GM12891 (cell line): ENCODE data around the gene DNAH7.

Experiments used
- PAX5 ChIP-seq: IDR thresholded peaks from 2 replicates; pipeline ENCODE4 v1.6.1; 2011; ENCODE audit warnings: low read length, moderate library complexity, mild to moderate bottlenecking; ENCODE audit not compliant: insufficient read depth, severe bottlenecking
- POLR2A ChIP-seq: IDR thresholded peaks from 2 replicates; pipeline ENCODE4 v1.6.1; 2011; ENCODE audit warnings: low read depth, low read length, control low read depth
- POLR2AphosphoS5 ChIP-seq: IDR thresholded peaks from 2 replicates; pipeline ENCODE4 v1.6.1; 2011; ENCODE audit warnings: low read depth, low read length, control low read depth
- POU2F2 ChIP-seq: IDR thresholded peaks from 2 replicates; pipeline ENCODE4 v1.6.1; 2011; ENCODE audit warnings: low read depth, mild to moderate bottlenecking, control low read depth, low read length, moderate library complexity
- SPI1 ChIP-seq: IDR thresholded peaks from 2 replicates; pipeline ENCODE4 v1.6.1; 2011; ENCODE audit warnings: low read depth, low read length, control low read depth
- TAF1 ChIP-seq: IDR thresholded peaks from 2 replicates; pipeline ENCODE4 v1.6.1; 2011; ENCODE audit warnings: low read depth, low read length, control low read depth

DNA sequence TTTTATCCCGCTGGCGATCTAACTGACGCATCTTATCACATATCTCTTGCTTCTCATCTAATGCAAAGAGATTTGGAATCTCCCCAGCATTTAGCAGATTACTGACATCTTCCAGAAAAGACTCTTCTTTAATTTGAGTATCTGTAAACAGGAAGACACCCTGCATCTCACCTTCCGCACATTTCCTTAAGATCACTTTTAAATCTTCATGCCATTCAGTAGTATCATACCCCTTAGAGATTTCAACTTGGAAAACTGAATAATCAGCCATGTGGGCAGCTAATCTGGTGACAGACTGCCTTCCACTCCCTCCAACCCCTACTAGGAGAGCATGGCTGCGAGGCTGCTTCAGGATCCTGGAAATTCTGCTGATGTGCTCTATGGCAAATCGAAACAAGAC is 204.3 kb downstream of the DNAH7 start:
- TF ChIP-seq TAF1, result no peak
- no peak for TF ChIP-seq POLR2A
- TF ChIP-seq POLR2AphosphoS5, result no peak
- TF ChIP-seq POU2F2, result no peak
- TF ChIP-seq SPI1, result no peak
- TF ChIP-seq PAX5, result no peak
